Daoy (cell line): ENCODE results near the gene C2CD3. TPM values are rescaled to one million over a fixed set of nuclear protein-coding genes. Genes with fewer than 3 reads are reported as not detected.
"Not testable (repeated sequence)": the region's sequence is repeated elsewhere in the genome, so short reads cannot be mapped to it uniquely, and the experiment has no call there.

Experiments used
- DNase-seq: peaks from one replicate; pipeline ENCODE4 v3.0.0-alpha.2; 2015; ENCODE audit warnings: low read depth
- total RNA-seq: library from RNA; depleted of rRNA; stranded (reverse); fragments of >200 nt; shearing (Covaris generic); gene quantifications from 2 replicates; pipeline ENCODE4 v1.2.3, GENCODE V29; 2014

C2CD3 gene
- total RNA-seq, 1 experiment from 2014 or later = 21.9 TPM

DNA sequence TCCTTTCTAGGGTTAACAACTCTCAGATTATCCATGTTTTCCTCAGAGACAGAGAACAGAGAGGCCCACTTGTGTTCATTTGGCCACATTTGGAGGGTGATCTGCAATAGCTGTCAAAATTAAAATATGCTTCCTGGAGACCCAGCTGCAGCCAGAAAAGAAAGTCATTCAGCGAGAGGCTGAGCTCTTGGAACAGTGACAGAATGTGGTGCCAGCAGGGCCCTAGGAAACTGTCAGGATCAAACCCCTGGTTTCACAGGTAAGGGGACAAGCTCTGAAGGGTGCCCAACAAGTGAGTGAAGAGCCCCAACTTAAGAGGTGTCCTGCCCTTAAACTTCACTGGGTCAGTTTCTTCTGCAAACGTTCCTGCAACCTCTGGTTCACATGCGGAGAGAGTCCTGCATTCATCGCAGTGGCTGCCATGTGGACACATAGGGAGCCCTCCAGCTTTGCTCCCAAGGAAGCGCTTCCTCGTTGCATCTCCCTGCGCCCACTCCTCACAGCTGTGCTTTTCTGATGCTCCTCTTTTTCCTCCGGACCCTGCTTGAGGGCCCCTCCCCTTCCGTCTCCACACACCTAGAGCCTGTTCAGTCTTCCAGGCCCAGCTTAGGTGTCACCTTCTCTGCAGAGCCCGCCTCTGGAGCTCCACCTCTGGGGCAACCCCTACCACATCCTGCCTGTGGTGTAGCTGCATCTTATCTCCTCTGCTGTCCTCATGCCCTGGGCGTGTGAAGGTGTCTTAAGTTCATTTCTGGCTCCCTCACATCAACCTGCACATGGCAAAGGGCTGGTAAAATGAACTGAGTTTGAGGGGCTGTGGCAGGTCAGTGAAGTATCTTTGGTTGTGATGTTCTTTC is 165.8 kb downstream of the C2CD3 start:
- DNase-seq = no peak

DNA sequence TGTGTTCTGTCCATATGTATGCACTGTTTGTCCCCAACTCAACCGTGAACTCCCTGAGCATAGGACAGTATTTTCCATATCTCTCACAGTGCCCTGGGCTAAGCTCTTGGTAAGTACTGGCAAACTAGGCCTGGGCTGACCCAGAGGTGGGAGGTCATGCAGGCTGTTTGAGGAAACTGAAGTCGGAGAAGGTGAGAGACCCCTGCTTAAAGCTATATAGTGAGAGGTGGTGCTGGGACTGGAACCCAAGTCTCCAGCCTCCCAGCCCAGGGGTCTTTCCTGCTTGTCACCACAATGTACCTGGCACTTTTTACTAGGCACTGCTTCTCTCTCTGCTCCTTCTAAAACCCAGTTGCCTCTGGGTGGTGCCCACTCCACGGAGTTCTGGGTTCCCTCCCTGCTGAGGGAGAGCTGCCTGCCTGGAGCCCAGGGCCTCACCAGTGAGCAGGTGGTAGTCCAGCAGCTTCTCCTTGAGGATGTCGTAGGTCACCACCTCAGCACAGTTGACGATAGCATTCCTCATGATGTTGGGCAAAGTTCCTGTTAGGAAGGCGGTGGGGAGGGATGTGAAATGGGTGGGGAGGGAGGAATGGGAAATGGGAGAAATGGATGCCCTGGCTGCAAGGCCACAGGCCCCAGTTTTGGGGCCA is 166.6 kb downstream of the C2CD3 start:
- DNase-seq = no peak

DNA sequence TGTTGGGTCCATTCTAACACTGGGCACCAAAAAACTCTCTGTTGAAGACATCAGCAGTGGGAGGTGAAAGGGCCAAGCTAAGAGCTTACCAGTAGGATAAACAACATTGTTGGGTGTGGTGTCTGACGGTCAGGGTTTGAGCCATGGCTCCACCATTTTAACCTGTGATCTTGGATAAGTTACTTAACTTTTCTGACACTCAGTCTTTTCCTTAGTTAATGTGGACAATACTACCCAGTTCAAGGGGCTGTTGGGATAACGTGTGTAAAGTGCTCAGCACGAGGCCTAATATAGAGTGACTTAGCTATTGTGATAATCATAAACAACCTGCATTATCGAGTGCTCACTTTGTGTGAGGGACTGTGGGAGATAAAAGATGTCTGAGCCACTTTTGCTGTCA is 168.0 kb downstream of the C2CD3 start:
- no peak for DNase-seq

- DNase-seq = no peak
Measured at GRCh38 chr11:74001822-74002286, 168.9 kb downstream of the C2CD3 start.

DNA sequence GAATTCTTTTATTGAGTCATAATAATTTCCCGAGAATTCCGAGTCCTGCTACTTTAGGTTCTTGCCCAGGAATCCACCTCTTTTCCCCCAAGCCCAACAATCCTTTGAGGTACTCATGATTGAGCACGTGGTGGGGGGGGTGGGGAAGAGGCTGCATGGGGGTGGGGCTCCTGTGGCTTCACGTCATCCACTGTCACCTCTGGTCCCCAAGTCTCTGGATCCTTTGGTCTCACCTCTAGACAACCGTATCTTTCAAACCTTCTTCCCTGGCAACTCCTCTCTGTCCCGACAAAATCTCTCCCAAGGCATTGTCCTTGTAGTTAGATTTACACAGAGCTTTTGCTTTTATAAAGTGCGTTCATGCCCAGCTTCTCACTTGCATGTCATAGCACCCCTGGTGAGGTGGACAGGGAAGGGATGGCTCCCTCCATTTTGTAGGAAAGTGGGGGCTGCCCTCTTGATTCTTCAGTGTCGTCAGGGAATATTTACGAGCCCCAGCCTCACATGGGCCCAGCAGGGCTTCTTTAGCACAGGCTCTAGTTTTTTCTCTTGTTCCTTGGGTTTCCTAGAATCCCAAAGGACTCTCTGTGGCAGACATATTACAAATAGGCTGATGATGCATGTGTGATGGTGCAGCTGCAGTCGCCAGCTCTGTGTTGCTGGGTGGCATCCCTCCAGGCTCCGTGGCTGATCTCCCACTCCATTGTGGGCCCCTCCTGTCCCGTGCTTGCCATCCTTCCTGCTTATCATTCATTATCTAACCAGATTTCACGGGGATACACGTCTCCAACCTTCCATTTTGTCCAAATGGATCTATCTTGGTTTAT is 170.3 kb downstream of the C2CD3 start:
- no peak for DNase-seq

DNA sequence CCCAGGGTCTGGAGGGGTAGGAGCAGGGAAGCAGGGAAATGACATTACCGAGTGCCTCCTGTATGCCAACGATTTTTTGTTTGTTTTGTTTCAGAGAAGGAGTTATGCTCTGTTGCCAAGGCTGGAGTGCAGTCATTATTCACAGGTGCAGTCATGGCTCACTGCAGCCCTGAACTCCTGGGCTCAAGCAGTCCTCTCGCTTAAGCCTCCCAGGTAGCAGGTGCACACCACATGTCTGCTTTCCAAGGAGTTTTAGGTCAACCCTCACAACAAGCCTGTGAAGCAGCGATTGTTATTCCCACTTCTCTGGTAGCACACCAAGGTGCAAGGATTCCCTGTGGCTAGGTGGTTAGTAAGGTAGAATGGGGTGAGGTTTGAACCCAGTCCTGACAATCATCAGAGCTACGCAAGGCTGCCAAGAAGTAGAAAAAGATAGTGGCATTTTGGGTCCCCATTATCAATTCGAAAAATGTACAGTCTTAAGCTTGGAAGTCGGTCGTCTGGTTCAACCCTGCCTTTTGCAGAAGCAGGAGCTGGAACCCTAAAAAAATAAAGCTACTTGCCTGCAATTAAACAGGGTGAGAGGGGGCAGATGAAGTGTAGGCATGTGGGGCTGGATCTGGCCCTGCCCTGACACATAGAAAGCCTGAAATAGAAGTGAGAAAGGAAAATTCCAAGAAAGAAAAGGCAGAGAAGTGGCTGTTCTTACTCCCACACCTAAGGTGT is 171.1 kb downstream of the C2CD3 start:
- DNase-seq = no peak

DNA sequence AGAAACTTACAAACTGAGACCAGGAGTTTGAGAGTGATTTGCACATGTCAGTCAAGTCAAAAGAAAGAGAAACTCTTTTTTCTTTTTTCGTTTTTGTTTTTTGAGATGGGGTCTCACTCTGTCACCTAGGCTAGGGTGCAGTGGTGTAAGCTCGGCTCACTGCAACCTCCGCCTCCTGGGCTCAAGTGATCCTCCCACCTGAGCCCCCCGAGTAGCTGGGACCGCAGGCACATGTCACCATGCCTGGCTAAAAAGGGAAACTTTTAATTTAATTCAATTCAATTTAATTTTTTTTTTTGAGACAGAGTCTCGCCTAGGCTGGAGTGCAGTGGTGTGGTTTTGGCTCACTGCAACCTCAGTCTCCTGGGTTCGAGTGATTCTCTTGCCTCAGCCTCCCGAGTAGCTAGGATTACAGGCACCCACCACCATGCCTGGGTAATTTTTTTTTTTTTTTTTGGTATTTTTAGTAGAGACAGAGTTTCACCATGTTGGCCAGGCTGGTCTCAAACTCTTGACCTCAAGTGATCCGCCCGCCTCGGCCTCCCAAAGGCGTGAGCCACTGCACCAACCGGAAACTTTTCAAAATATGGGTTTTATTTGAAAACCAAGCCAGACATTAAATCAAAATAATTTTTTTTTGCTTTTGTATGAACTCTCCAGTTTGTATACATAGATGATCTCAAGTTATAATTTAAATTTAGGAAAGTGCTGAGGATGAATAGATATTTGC is 171.8 kb downstream of the C2CD3 start:
- no peak for DNase-seq

DNA sequence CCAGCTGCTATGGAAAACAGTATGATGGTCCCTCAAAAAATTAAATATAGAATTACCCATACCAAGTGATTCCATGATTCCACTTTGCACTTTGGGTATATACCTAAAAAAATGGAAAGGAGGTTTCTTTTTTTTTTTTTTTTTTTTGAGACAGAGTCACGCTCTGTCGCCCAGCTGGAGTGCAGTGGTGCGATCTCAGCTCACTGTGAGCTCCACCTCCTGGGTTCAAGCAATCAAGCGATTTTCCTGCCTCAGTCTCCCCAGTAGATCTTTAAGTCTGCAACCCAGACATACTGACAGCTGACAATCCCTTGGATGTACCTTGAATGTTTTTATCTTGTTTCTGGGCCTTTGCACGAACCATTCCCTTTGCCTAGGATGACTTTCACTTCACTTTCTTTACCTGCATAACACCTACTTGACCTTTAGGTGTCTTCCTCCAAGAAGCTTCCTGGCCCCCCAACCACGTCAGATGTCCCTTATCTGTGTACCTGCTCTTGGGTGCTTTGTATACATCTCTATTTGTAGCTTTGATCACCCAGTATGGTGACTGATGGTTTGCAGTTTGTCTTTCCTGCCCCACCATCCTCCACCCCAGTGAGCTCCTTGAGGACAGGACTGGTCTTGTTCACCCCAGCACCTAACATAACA is 173.6 kb downstream of the C2CD3 start:
- DNase-seq = no peak

DNA sequence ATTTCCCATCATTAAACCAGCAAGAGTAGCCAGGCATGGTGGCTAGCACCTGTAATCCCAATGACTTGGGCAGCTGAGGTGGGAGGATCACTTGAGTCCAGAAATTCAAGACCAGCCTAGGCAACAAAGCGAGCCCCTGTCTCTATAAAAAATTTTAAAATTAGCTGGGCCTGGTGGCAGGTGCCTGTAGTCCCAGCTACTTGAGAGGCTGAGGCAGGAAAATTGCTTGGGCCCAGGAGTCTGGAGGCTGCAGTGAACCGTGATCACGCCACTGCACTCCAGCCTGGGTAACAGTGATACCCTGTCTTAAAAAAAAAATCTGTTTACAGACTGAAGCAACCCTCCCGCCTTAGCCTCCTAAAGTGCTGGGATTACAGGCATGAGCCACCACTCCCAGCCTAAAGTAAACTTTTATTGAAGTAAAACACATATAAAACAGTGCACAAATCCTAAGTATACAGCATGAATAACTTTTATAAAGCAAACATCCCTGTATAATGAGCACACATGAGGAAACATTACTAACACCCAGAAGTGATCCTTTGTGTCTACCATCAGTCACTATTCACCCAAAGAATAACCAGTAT is 174.5 kb downstream of the C2CD3 start:
- no peak for DNase-seq

DNA sequence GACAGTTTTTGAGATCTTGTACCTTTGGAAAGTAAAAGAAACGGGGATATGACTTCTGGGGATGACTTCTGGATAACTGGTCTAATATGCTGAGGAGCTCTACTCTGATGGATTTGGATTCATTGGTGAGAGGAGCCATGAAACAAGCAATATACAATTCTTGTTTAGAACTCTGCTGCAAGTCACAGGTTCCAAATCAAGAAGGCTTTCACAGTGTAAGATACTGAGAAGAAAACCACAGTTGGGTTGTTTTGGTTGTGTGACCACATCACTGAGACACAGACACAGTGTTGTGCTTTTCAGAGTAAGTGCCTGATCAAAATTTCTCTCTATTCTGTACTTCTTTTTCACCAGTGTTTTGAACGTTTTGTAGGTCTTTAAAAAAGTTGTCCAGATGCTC is 175.1 kb downstream of the C2CD3 start:
- DNase-seq = no peak

DNA sequence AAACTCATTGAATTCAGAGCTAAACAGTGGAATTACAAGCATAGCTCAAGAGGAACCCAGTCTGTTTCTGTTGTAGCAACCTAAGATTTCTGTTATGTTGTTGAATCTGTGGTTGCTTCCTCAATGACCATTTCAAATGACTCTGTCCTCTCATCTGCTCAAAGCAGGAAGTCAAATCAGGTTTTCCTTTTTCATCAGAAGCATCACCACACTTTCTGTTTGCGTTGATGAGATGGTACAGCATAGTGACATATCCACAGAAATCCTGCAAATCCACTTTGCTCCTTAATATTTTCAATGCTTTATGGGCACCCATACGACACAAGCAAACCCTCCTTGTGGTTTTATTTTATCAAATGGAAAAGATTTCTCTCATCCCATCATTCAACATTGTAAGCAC is 175.6 kb downstream of the C2CD3 start:
- no peak for DNase-seq

DNA sequence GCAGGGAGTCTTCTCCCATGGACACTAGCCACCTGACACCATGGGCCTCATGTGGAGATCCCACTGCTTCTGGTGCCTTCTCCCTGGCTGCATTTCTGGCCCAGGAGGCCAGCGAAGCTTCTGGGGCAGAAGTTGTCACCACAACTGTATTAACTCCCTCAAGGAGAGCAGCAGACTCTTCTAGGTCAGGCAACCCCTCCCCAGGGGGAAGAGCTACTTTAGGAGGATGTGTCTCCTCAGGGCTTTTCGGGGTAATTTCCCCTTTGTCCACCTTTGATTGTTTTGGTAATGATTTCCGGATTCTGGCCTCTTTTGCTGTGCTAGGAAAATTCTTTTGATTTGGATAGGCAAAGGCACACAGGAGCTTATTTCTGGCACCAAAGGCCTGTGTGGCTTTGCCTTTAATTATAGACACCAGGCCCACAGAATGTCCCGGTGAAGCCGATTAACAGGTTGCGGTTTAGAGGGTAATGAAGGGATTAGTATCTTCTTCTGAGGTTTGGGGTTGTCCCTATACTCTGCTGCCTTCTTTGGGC is 179.3 kb downstream of the C2CD3 start:
- DNase-seq = no peak

DNA sequence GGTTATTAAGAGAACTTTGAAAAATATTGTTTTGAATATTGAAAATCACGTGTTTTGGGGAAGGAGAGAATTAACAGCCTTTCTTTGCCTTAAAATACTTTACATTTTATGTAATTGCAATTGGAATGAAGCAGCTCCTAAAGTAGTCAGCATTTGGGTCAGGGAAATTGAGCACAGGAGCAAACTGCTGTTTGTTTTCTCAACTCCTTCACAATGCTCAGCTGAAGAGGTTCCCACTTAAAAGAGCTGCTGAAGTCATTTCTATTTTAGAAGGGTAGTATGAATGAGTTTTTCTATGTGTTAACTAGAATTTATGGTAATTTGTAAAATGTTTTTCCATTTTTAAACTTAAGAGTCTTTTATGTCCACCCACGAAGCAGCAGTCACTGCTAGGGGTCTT is 180.1 kb downstream of the C2CD3 start:
- no peak for DNase-seq

- DNase-seq = no peak
Measured at GRCh38 chr11:73989156-73989555, 181.6 kb downstream of the C2CD3 start.

DNA sequence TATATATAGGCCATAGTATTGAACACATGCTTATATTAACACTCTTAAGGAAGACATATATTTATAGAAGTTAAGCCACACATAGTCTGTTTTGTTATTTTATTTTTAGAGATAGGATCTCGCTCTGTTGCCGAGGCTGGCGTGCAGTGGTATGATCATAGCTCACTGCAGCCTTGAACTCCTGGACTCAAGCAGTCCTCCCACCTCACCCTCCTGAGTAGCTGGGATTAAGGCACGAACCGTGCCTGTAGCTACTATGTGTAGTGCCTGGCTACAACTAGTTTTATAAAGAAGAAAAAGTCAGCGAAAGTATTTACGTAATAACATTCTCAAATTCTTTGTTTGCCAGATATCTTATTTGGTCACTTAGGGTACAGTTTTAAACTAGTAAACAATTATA is 182.6 kb downstream of the C2CD3 start:
- no peak for DNase-seq

GRCh38 chr11:73985661-73986060 is 185.1 kb downstream of the C2CD3 start:
- DNase-seq = not testable (repeated sequence)

- no peak for DNase-seq
Measured at GRCh38 chr11:73983741-73984538, 186.9 kb downstream of the C2CD3 start.

- DNase-seq = peak; percentile 96
Measured at GRCh38 chr11:73982990-73983740, 187.6 kb downstream of the C2CD3 start.
